Right lobe of liver (tissue), 4 donors: ENCODE data around the gene CLIC6.
A peak's percentile ranks its signal among the peaks of the same experiment; 100 is the strongest.

Experiments used
- POLR2A ChIP-seq: fragments of 450-650 bp; IDR thresholded peaks from one replicate; pipeline ENCODE4 v1.6.1; 2017; ENCODE audit warnings: antibody characterized with exemption, mild to moderate bottlenecking
- TF ChIP-seq, protein P1 (sequence below), 4 donors: fragments of 200-600 bp in 3 of 4; fragments of 450-650 bp in 1 of 4; IDR thresholded peaks; one replicate each; pipeline versions ENCODE4 v1.5.1 to v1.8.0; 2016 to 2022; ENCODE audit warnings: antibody characterized with exemption in 4 of 4, mild to moderate bottlenecking in 2 of 4
- donor health status: DM: no; HTN: no; CAD: no.
- donor health status: DM: no; HTN: no; CAD: no.
- donor health status: DM: no; HTN: yes; CAD: no.

DNA sequence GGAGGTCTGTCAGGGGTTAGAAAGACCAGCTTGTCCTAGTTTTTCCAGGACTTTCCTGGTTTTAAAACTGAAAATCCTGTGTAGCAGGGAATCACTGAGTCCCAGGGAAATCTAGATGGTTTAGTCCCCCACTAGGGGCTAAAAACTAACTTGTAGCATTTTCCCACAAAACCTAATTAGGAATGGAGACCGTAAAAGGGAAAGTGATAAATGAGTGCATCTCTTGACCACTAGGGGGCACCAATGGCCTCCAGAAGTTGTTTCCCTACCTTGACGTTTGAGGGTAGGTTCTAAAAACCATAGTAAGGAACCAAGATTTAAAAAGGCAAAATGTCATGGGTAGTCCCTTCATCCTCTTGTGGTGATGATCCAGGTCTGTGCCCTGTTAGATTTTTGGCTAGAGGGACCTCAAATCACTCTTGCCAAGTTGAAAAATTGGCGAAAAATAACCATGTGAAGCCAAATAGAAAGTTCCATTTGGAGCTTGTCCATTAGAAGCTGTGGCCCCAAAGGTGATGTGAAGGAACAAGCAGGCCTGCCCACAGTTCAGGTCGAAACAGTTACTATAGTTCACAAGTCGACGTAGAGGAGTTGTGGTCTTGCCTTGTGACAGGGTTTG, 24.5 kb downstream of the CLIC6 start:
- no peak for TF ChIP-seq POLR2A
- TF ChIP-seq, protein P1, sequence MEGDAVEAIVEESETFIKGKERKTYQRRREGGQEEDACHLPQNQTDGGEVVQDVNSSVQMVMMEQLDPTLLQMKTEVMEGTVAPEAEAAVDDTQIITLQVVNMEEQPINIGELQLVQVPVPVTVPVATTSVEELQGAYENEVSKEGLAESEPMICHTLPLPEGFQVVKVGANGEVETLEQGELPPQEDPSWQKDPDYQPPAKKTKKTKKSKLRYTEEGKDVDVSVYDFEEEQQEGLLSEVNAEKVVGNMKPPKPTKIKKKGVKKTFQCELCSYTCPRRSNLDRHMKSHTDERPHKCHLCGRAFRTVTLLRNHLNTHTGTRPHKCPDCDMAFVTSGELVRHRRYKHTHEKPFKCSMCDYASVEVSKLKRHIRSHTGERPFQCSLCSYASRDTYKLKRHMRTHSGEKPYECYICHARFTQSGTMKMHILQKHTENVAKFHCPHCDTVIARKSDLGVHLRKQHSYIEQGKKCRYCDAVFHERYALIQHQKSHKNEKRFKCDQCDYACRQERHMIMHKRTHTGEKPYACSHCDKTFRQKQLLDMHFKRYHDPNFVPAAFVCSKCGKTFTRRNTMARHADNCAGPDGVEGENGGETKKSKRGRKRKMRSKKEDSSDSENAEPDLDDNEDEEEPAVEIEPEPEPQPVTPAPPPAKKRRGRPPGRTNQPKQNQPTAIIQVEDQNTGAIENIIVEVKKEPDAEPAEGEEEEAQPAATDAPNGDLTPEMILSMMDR (IDR thresholded peaks at IDR 0.05): peak; percentile 76 to 90 (median 84)
